WTC11 (cell line): Measurements from ENCODE around the gene ACTG2. TPM values are rescaled to one million over a fixed set of nuclear protein-coding genes. Genes with fewer than 3 reads are reported as not detected.

ENCODE experiments used
- ATAC-seq: fragments of 200-7000 bp; cut with Tn5 transposase; 2 replicates; pipeline ENCODE4 v1.10.0; 2021; ENCODE audit warnings: mild to moderate bottlenecking, moderate library complexity
- CTCF ChIA-PET: fragments of 300-600 bp; sonication (Branson Sonifier 250); formaldehyde crosslinking; loops from one replicate; lab custom pipeline; 2021; ENCODE audit warnings: antibody characterized with exemption; lab: Charles Lee
- POLR2A ChIA-PET: fragments of 350-600 bp; sonication (Branson Sonifier 250); formaldehyde crosslinking; loops from one replicate; lab custom pipeline; 2021; ENCODE audit warnings: antibody characterized with exemption; lab: Charles Lee
- DNase-seq: peaks from one replicate; pipeline ENCODE4 v3.0.0; 2021; ENCODE audit warnings: low spot score
- H3K27ac Mint-ChIP-seq: 2 replicates; pipeline ENCODE4 v1.8.0; 2021; ENCODE audit warnings: mixed read lengths
- H3K27me3 Mint-ChIP-seq: 2 replicates; pipeline ENCODE4 v1.8.0; 2021; ENCODE audit warnings: low read depth, mild to moderate bottlenecking, moderate library complexity, mixed read lengths
- H3K36me3 Mint-ChIP-seq: 2 replicates; pipeline ENCODE4 v1.8.0; 2021; ENCODE audit warnings: mixed read lengths
- H3K4me1 Mint-ChIP-seq: 2 replicates; pipeline ENCODE4 v1.8.0; 2022; ENCODE audit warnings: mixed read lengths
- H3K4me3 Mint-ChIP-seq: 2 replicates; pipeline ENCODE4 v1.8.0; 2021; ENCODE audit warnings: mild to moderate bottlenecking, moderate library complexity, mixed read lengths
- H3K9me3 Mint-ChIP-seq: 2 replicates; pipeline ENCODE4 v1.8.0; 2021; ENCODE audit warnings: mixed read lengths
- ARID4B ChIP-seq: sonication (generic); formaldehyde crosslinking; IDR thresholded peaks from 2 replicates; pipeline ENCODE4 v1.8.0; 2023; ENCODE audit warnings: missing genetic modification reagents, mild to moderate bottlenecking, borderline replicate concordance
- EMX1 ChIP-seq: fragments of 250-450 bp; sonication (Bioruptor Pico); IDR thresholded peaks from 2 replicates; pipeline ENCODE4 v1.8.0; 2021; ENCODE audit warnings: mild to moderate bottlenecking
- ETV6 ChIP-seq: sonication (generic); formaldehyde crosslinking; IDR thresholded peaks from 2 replicates; pipeline ENCODE4 v1.8.1; 2022; ENCODE audit warnings: mild to moderate bottlenecking, missing genetic modification reagents
- GABPB1 ChIP-seq: sonication (generic); formaldehyde crosslinking; IDR thresholded peaks from 2 replicates; pipeline ENCODE4 v1.8.1; 2023; ENCODE audit warnings: mild to moderate bottlenecking, missing genetic modification reagents
- GTF2I ChIP-seq: fragments of 250-450 bp; sonication (Bioruptor Pico); conservative IDR thresholded peaks from 2 replicates; pipeline ENCODE4 v1.4.0; 2021; ENCODE audit warnings: mild to moderate bottlenecking
- NFYB ChIP-seq: sonication (generic); formaldehyde crosslinking; conservative IDR thresholded peaks from 2 replicates; pipeline ENCODE4 v1.8.0; 2022; ENCODE audit warnings: low read depth, missing genetic modification reagents
- NR2C2 ChIP-seq: sonication (generic); formaldehyde crosslinking; IDR thresholded peaks from 2 replicates; pipeline ENCODE4 v1.8.0; 2022; ENCODE audit warnings: mild to moderate bottlenecking, missing genetic modification reagents
- SMAD4 ChIP-seq: sonication (generic); formaldehyde crosslinking; IDR thresholded peaks from 2 replicates; pipeline ENCODE4 v1.8.0; 2022; ENCODE audit warnings: mild to moderate bottlenecking, missing genetic modification reagents
- SOX15 ChIP-seq: fragments of 250-450 bp; sonication (Bioruptor Pico); IDR thresholded peaks from 2 replicates; pipeline ENCODE4 v1.9.0; 2021; ENCODE audit warnings: mild to moderate bottlenecking
- TEAD4 ChIP-seq: sonication (generic); formaldehyde crosslinking; IDR thresholded peaks from 2 replicates; pipeline ENCODE4 v1.8.0; 2022; ENCODE audit warnings: mild to moderate bottlenecking, missing genetic modification reagents
- ZNF532 ChIP-seq: fragments of 250-450 bp; sonication (Bioruptor Pico); IDR thresholded peaks from 2 replicates; pipeline ENCODE4 v1.9.0; 2021; ENCODE audit warnings: mild to moderate bottlenecking, borderline replicate concordance
- ZNF671 ChIP-seq: fragments of 250-450 bp; sonication (Bioruptor Pico); IDR thresholded peaks from 2 replicates; pipeline ENCODE4 v1.8.0; 2021; ENCODE audit warnings: mild to moderate bottlenecking
- ZSCAN18 ChIP-seq: fragments of 250-450 bp; sonication (Bioruptor Pico); IDR thresholded peaks from 2 replicates; pipeline ENCODE4 v2.1.2; 2022; ENCODE audit warnings: mild to moderate bottlenecking, moderate library complexity
- total RNA-seq: library from RNA; stranded (reverse); gene quantifications from 3 replicates; pipeline ENCODE4 v1.2.3, GENCODE V29; 2021

Gene ACTG2
- total RNA-seq, 1 experiment from 2014 or later: 2.7 TPM

- TF ChIP-seq GTF2I (no peak), GABPB1 (CRISPR knock-in tag) (no peak), TEAD4 (no peak), ETV6 (CRISPR knock-in tag) (no peak), ZSCAN18 (CRISPR knock-in tag) (no peak), NFYB (CRISPR knock-in tag) (no peak)
These were observed 24.9 kb downstream of the ACTG2 start (continued) for GRCh38 chr2:73917696-73918207.

GRCh38 chr2:73918856-73919255 is 26.0 kb downstream of the ACTG2 start:
- POLR2A ChIA-PET: no interaction called here
- H3K4me1 Mint-ChIP-seq: peaks cover 6% of the 10 kb centered on the region

More at GRCh38 chr2:73918856-73919255, 26.0 kb downstream of the ACTG2 start:
- ATAC-seq (no peak), DNase-seq (no peak)
- CTCF ChIA-PET: interaction anchor here (1.1 to 1.2 kb wide), 2 partner anchors 11 to 162 kb away, joined by 3 read pairs; no protein-coding TSS in a partner anchor
- no peak overlapping the region for H3K27ac Mint-ChIP-seq
- H3K27me3 Mint-ChIP-seq: peaks cover 30% of the 10 kb centered on the region
- no peaks in the 10 kb centered on the region for H3K9me3 Mint-ChIP-seq
- H3K4me3 Mint-ChIP-seq: no peak overlapping the region
- H3K36me3 Mint-ChIP-seq: no peaks in the 10 kb centered on the region
- TF ChIP-seq SOX15 (CRISPR knock-in tag) (no peak), ZNF671 (CRISPR knock-in tag) (no peak), ZSCAN18 (CRISPR knock-in tag) (no peak), EMX1 (CRISPR knock-in tag) (no peak), ZNF532 (CRISPR knock-in tag) (no peak), SMAD4 (CRISPR knock-in tag) (no peak), NFYB (CRISPR knock-in tag) (no peak), NR2C2 (no peak), ARID4B (CRISPR knock-in tag) (no peak)
